GM21825 (cell line): Measurements from ENCODE around the gene PAQR6.

Experiments used
- ATAC-seq: cut with Tn5 transposase; IDR thresholded peaks from one replicate; pipeline ENCODE4 v1.9.1; 2021; ENCODE audit warnings: mild to moderate bottlenecking, moderate library complexity; ENCODE audit not compliant: unreplicated experiment

PAQR6 gene

DNA sequence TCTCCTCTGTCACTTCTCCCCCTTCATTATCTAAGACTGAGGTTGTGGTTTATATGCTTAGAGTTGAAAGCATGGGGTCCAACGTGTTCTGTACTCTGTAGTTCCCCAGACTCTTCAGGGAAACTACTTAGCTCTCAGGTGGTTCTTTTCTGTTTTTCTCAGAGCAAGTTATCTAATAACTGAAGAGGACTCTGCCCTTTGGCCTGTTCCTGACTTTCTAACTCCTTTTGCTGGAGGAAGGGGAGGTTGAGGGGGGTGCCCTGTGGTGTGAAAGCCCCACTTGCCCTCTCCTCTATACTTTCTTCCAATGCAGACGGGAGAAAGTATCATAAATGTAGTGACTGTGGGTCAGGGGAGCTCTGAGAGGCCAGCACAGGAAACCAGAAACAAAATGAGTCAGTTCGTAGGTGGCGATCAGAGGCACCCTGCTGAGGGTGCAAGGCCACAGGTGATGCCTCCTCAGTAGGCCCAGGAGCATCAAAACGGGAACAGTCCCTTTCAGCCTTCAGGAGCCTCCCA, 49.0 kb downstream of the PAQR6 start:
- no peak for ATAC-seq

DNA sequence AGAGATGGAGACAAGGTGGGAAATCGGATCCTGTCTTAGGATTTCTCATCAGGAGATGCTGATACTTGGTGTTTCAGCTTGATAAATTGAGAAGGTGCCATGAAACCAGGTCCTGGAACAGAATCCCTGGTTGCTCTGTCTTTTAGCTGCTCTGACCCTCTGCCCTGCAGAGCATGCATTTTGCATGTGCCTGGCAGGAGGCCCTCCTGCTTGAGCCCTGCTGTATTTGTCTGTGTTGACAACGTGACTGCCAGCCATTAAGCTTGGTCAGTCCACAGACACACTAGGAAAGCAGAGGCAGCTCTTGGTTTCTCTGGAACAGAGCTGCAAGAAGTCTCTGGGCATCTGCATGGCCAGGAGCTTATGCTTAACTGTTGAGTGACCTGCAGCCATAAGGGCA, 51.4 kb downstream of the PAQR6 start:
- no peak for ATAC-seq

DNA sequence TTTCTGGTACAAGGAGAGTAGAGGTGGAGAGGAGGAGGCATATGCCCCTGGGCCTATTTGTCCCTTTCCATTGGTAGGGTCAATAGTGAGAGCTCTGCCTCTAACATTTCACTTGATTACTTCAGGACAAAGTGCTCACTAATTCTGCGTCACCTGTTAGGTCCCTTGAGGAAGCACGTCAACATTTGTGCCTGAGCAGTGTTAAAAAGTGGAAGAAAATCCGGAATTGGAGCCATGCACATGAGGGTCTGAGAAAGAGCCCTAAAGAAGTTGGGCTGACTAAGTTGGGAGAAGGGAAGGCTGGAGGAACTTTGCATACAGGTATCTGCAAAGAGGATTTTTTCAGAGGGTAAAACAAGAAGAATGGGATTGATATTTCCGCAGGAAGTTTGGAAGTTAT, 52.0 kb downstream of the PAQR6 start:
- ATAC-seq: no peak

DNA sequence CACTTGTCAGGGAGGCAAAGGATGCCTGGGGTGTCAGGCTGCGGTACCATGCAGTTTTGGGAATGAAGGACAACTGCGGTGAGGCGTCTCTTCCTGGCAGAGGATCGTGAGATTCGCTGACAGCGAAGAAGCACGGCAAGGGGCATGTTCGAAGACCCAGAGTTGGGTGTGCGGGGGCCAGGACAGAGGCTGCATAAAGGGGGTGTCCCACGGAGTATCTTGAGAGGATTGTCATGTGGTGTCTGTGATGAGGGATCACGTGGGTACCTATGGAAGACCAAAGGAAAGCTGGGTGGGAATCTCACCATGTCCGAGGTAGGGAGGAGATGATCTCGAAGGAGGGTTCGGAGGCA, 53.6 kb downstream of the PAQR6 start:
- peak; percentile 2 for ATAC-seq

DNA sequence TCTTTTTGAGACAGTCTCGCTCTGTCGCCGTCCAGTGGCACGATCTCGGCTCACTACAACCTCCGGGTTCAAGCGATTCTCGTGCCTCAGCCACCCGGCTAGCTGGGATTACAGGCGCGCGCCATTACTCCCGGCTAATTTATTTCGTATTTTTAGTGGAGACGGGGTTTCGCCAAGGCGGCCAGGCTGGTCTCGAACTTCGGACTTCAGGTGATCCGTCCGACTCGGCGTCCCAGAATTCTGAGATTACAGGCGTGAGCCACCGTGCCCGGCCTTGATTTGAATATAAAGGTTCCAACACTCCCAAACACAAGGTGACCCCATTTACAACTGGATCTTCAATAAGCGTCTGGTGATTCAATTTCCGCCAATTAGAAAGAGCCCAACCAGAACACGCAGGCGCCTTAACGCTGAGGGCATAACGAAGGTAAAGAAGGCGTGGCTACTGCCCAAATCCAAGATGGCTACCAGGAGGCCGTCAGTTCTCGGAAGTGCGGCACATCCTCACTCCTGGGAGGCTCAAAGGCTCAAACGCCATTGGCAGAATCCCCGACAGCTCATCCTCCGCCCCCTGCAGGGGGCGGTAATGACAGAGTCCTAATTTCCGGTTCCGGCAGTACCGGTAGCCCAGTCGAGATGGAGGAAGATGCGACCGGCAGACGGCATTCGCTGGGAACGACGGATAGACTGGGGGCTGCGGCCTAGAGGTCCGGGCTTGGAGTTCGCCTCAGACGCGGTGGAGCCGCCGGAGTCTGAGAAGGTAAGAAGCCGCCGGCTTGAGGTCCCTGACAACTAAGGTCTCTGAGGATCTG, 54.2 kb downstream of the PAQR6 start, which contains the start of gene SLC25A44:
Gene SLC25A44 (plus strand): TSS at position 617 of the 812 bp plus-strand sequence. CDS start 5,744 bp downstream, outside the sequence.
- ATAC-seq: peak; percentile 92
